Astrocyte of the spinal cord (primary cell): ENCODE results near the gene EIF3J.

Experiments
- DNase-seq: peaks from one replicate; pipeline ENCODE4 v3.0.0; 2011; ENCODE audit warnings: low read depth, low spot score
- H3K4me3 ChIP-seq: 2 replicates; pipeline ENCODE4 v1.5.1; 2011; ENCODE audit warnings: low read depth, mild to moderate bottlenecking, low read length, moderate library complexity
- CTCF ChIP-seq: IDR thresholded peaks from 2 replicates; pipeline ENCODE4 v1.5.1; 2012; ENCODE audit warnings: low read depth, mild to moderate bottlenecking, low read length, inconsistent platforms
- in situ Hi-C: cut with HindIII; loops from 2 replicates; pipeline ENCODE4 v1.10.0; 2017; ENCODE audit warnings: low sequenced_read_pairs

Gene EIF3J

DNA sequence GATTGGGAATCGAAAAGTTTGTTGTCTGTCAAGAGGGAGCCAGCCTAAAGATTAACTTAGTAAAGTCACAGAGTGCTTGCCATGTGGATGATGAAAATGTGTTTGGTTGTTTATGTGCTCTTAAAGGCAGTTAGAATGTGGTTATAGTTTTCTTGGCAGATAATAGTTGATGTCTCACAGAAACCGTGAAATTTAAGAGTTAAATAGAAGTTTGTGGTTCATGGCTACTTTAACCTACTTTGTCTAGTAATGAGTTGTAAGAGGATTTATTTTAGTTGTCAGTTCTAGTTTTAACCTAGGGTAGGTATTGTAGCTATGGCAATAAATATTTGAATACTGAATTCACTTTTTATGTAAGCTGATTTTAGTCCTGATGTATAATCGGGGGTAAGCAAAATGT is 36.4 kb upstream of the EIF3J start:
- TF ChIP-seq CTCF: no peak
- in situ Hi-C loops: no loop called here
- H3K4me3 ChIP-seq: no peak overlapping the region
- peak; percentile 16 for DNase-seq

DNA sequence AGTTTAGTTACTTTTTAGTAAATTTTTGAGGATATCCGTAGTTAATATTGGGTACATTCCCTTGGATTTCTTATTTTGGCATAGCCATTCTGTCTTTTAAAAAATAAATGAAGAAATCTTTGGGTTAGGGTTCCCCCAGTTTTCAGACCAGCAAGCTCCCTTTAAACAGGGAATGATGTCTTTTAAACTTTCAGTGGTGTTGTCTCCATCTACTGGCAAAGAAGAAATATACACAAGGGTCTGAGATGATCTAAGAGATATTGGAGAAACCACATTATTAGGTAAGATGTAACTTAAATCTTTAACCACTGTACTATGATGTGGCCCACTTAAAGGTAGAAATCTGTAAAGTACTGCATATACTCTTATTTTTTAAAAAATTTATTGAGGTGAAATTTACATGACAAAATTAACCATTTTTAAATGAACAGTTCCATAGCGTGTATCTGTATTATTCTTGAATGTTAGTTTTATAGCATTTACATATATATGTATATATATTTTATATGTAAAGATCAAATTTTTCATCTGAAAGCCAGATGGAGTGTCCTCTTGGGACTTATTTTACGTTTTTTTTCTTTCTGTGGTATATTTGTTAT is 35.1 kb upstream of the EIF3J start:
- DNase-seq: peak; percentile 68
- H3K4me3 ChIP-seq: no peak overlapping the region
- peak; percentile 50 for TF ChIP-seq CTCF
- in situ Hi-C loops: no loop called here

- H3K4me3 ChIP-seq: no peak overlapping the region
- DNase-seq: no peak
- TF ChIP-seq CTCF: no peak
- in situ Hi-C loops: no loop called here
These were observed 20.5 kb upstream of the EIF3J start for GRCh38 chr15:44516436-44516835.

DNA sequence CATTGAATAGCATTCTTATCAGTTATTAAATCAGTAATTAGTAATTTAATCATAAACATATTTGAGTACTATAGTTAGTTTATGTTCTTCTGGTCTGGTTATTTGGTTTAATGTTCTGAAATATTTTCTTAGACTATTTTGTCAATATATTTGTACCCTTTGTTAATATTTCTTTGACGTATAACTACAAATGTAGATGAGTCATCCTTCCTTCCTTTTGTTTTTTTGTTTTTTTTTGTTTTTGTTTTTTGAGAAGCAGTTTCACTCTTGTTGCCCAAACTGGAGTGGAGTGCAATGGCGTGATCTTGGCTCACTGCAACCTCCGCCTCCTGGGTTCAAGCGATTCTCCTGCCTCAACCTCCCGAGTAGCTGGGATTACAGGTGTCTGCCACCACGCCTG is 17.4 kb upstream of the EIF3J start:
- no peak overlapping the region for H3K4me3 ChIP-seq
- TF ChIP-seq CTCF: no peak
- in situ Hi-C loops: no loop called here
- DNase-seq: no peak

- in situ Hi-C loops: no loop called here
- DNase-seq: no peak
- no peak for TF ChIP-seq CTCF
- H3K4me3 ChIP-seq: no peak overlapping the region
These were observed 11.9 kb upstream of the EIF3J start for GRCh38 chr15:44525018-44525417.

- in situ Hi-C loops: no loop called here
- no peak for TF ChIP-seq CTCF
- DNase-seq: no peak
These were observed 9.7 kb upstream of the EIF3J start for GRCh38 chr15:44527241-44527640.

More at GRCh38 chr15:44527241-44527640, 9.7 kb upstream of the EIF3J start:
- H3K4me3 ChIP-seq: no peak overlapping the region
